ENCODE data around the gene MVB12B.

DNA sequence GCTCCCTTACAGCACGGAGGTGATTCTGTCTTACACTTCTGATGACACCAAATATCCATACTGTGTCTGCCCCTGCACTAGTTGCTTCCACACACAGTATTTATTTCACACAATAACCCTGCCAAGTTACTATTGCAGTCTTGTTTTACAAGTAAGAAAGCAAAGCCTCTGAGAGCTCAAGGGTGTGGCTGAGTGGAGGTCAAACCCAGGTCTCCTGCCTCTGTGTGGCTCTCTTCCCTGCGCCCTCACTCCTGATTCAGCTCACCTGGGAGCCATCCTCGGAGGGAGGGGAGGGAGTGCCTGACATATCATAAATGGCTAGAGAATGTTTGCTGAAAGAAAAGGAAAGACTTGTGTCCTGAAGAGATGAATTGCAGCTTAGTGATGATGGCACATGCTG, 41.0 kb downstream of the MVB12B start:
- no peak for TF ChIP-seq POLR2A (IDR thresholded peaks at IDR 0.05)
- TF ChIP-seq, protein P1, sequence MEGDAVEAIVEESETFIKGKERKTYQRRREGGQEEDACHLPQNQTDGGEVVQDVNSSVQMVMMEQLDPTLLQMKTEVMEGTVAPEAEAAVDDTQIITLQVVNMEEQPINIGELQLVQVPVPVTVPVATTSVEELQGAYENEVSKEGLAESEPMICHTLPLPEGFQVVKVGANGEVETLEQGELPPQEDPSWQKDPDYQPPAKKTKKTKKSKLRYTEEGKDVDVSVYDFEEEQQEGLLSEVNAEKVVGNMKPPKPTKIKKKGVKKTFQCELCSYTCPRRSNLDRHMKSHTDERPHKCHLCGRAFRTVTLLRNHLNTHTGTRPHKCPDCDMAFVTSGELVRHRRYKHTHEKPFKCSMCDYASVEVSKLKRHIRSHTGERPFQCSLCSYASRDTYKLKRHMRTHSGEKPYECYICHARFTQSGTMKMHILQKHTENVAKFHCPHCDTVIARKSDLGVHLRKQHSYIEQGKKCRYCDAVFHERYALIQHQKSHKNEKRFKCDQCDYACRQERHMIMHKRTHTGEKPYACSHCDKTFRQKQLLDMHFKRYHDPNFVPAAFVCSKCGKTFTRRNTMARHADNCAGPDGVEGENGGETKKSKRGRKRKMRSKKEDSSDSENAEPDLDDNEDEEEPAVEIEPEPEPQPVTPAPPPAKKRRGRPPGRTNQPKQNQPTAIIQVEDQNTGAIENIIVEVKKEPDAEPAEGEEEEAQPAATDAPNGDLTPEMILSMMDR (IDR thresholded peaks at IDR 0.05): no peak
- TF ChIP-seq POLR2AphosphoS5 (IDR thresholded peaks at IDR 0.05; ENCODE audit: insufficient read depth in 1 of 2, low read depth in 1 of 2): no peak

Measured in vagina (tissue), 2 donors.